Activated CD8-positive, alpha-beta memory T cell treated with anti-CD3 and anti-CD28 coated beads, Interleukin-2, amount 10 ng/mL, durations not matched to agents 7 days and 5 days (primary cell): ENCODE measurements around the gene TMCO4. TPM values are rescaled to one million over a fixed set of nuclear protein-coding genes. Genes with fewer than 3 reads are reported as not detected.

Experiments
- ATAC-seq: fragments of 150-1000 bp; cut with Tn5 transposase; one replicate; pipeline ENCODE4 v1.10.0; 2021; ENCODE audit warnings: moderate library complexity
- CTCF ChIA-PET: fragments of 350-600 bp; sonication (Branson Sonifier 250); formaldehyde crosslinking; loops from one replicate; lab custom pipeline; 2021; ENCODE audit warnings: antibody characterized with exemption; lab: Charles Lee
- DNase-seq: peaks from one replicate; pipeline ENCODE4 v3.0.0-alpha.2; 2020
- H3K27ac Mint-ChIP-seq: one replicate; pipeline ENCODE4 v1.8.0; 2021; ENCODE audit warnings: mild to moderate bottlenecking, mixed read lengths
- H3K27me3 Mint-ChIP-seq: one replicate; pipeline ENCODE4 v1.8.0; 2021; ENCODE audit warnings: mixed read lengths
- H3K36me3 Mint-ChIP-seq: one replicate; pipeline ENCODE4 v1.8.0; 2021; ENCODE audit warnings: mild to moderate bottlenecking, mixed read lengths
- H3K4me1 Mint-ChIP-seq: one replicate; pipeline ENCODE4 v1.8.0; 2021; ENCODE audit warnings: mixed read lengths
- H3K4me3 Mint-ChIP-seq: one replicate; pipeline ENCODE4 v1.8.0; 2021; ENCODE audit warnings: mild to moderate bottlenecking, moderate library complexity, mixed read lengths
- H3K9me3 Mint-ChIP-seq: one replicate; pipeline ENCODE4 v1.8.0; 2022; ENCODE audit warnings: low read depth, mixed read lengths
- total RNA-seq, 2 experiments: library from RNA; stranded (reverse); gene quantifications; one replicate each; pipeline ENCODE4 v1.2.3, GENCODE V29; 2021

Gene TMCO4
- total RNA-seq, 2 experiments from 2014 or later: 18.4 to 18.6 TPM

- no peak overlapping the region for H3K4me3 Mint-ChIP-seq
- H3K9me3 Mint-ChIP-seq: no peaks in the 10 kb centered on the region
- H3K4me1 Mint-ChIP-seq: no peaks in the 10 kb centered on the region
- ATAC-seq (no peak), DNase-seq (no peak)
- no peaks in the 10 kb centered on the region for H3K27me3 Mint-ChIP-seq
- H3K36me3 Mint-ChIP-seq: peaks cover 4% of the 10 kb centered on the region
- CTCF ChIA-PET: no interaction called here
- H3K27ac Mint-ChIP-seq: no peak overlapping the region
Observed at GRCh38 chr1:19744886-19745285, 54.8 kb downstream of the TMCO4 start.

- Mint-ChIP-seq H3K27ac (no peak overlapping the region), H3K27me3 (no peaks in the 10 kb centered on the region), H3K36me3 (peaks cover 8% of the 10 kb centered on the region), H3K9me3 (no peaks in the 10 kb centered on the region), H3K4me3 (no peak overlapping the region), H3K4me1 (no peaks in the 10 kb centered on the region)
- ATAC-seq: no peak
- CTCF ChIA-PET: no interaction called here
- no peak for DNase-seq
Observed at GRCh38 chr1:19744335-19744743, 55.4 kb downstream of the TMCO4 start.

- H3K27me3 Mint-ChIP-seq: no peaks in the 10 kb centered on the region
- CTCF ChIA-PET: no interaction called here
- peaks cover 14% of the 10 kb centered on the region for H3K36me3 Mint-ChIP-seq
- no peak for DNase-seq
- H3K9me3 Mint-ChIP-seq: no peaks in the 10 kb centered on the region
- no peaks in the 10 kb centered on the region for H3K4me1 Mint-ChIP-seq
- no peak overlapping the region for H3K4me3 Mint-ChIP-seq
- H3K27ac Mint-ChIP-seq: no peak overlapping the region
- no peak for ATAC-seq
Observed at GRCh38 chr1:19743793-19744192, 55.9 kb downstream of the TMCO4 start.

GRCh38 chr1:19743180-19743579 lies 56.5 kb downstream of the TMCO4 start:
- Mint-ChIP-seq H3K9me3 (no peaks in the 10 kb centered on the region), H3K4me1 (no peaks in the 10 kb centered on the region), H3K27me3 (no peaks in the 10 kb centered on the region), H3K4me3 (no peak overlapping the region), H3K36me3 (peaks cover 15% of the 10 kb centered on the region), H3K27ac (no peak overlapping the region)
- no peak for ATAC-seq
- DNase-seq: no peak
- CTCF ChIA-PET: interaction anchor here (0.9 kb wide), 1 partner anchor 28 kb away, joined by 3 read pairs; no protein-coding TSS in a partner anchor

- Mint-ChIP-seq H3K9me3 (no peaks in the 10 kb centered on the region), H3K4me1 (no peaks in the 10 kb centered on the region), H3K4me3 (no peak overlapping the region), H3K27me3 (no peaks in the 10 kb centered on the region), H3K27ac (no peak overlapping the region), H3K36me3 (peaks cover 13% of the 10 kb centered on the region)
- ATAC-seq (no peak), DNase-seq (no peak)
- CTCF ChIA-PET: interaction anchor here (0.8 kb wide), 1 partner anchor 35 kb away, joined by 3 read pairs; no protein-coding TSS in a partner anchor
Observed at GRCh38 chr1:19739628-19740027, 60.1 kb downstream of the TMCO4 start.

- no peaks in the 10 kb centered on the region for H3K9me3 Mint-ChIP-seq
- no peaks in the 10 kb centered on the region for H3K27me3 Mint-ChIP-seq
- no peak overlapping the region for H3K4me3 Mint-ChIP-seq
- no peaks in the 10 kb centered on the region for H3K4me1 Mint-ChIP-seq
- ATAC-seq: no peak
- H3K27ac Mint-ChIP-seq: no peak overlapping the region
- CTCF ChIA-PET: interaction anchor here (1.0 kb wide), 1 partner anchor 9 kb away, joined by 3 read pairs; no protein-coding TSS in a partner anchor
- no peak for DNase-seq
- H3K36me3 Mint-ChIP-seq: peaks cover 11% of the 10 kb centered on the region
Observed at GRCh38 chr1:19738669-19739068, 61.0 kb downstream of the TMCO4 start.

- DNase-seq (no peak), ATAC-seq (no peak)
- H3K27ac Mint-ChIP-seq: no peak overlapping the region
- H3K4me1 Mint-ChIP-seq: no peaks in the 10 kb centered on the region
- CTCF ChIA-PET: interaction anchor here (1.0 kb wide), 1 partner anchor 10 kb away, joined by 3 read pairs; no protein-coding TSS in a partner anchor
- peaks cover 11% of the 10 kb centered on the region for H3K36me3 Mint-ChIP-seq
- H3K9me3 Mint-ChIP-seq: no peaks in the 10 kb centered on the region
- no peak overlapping the region for H3K4me3 Mint-ChIP-seq
- H3K27me3 Mint-ChIP-seq: no peaks in the 10 kb centered on the region
Observed at GRCh38 chr1:19738076-19738475, 61.6 kb downstream of the TMCO4 start.

- no peak overlapping the region for H3K27ac Mint-ChIP-seq
- no peak overlapping the region for H3K4me3 Mint-ChIP-seq
- H3K36me3 Mint-ChIP-seq: peaks cover 11% of the 10 kb centered on the region
- H3K9me3 Mint-ChIP-seq: no peaks in the 10 kb centered on the region
- no peak for DNase-seq
- H3K27me3 Mint-ChIP-seq: no peaks in the 10 kb centered on the region
- no peak for ATAC-seq
- H3K4me1 Mint-ChIP-seq: no peaks in the 10 kb centered on the region
- CTCF ChIA-PET: no interaction called here
Observed at GRCh38 chr1:19737104-19737825, 62.5 kb downstream of the TMCO4 start.

- Mint-ChIP-seq H3K27ac (no peak overlapping the region), H3K36me3 (peaks cover 20% of the 10 kb centered on the region), H3K9me3 (no peaks in the 10 kb centered on the region), H3K4me3 (no peak overlapping the region), H3K27me3 (no peaks in the 10 kb centered on the region), H3K4me1 (no peaks in the 10 kb centered on the region)
- CTCF ChIA-PET: no interaction called here
- ATAC-seq (no peak), DNase-seq (no peak)
Observed at GRCh38 chr1:19735440-19736127, 64.1 kb downstream of the TMCO4 start.

- Mint-ChIP-seq H3K27me3 (no peaks in the 10 kb centered on the region), H3K36me3 (peaks cover 24% of the 10 kb centered on the region), H3K4me1 (no peaks in the 10 kb centered on the region), H3K9me3 (no peaks in the 10 kb centered on the region), H3K27ac (no peak overlapping the region), H3K4me3 (no peak overlapping the region)
- DNase-seq (no peak), ATAC-seq (no peak)
- CTCF ChIA-PET: no interaction called here
Observed at GRCh38 chr1:19734472-19734999, 65.2 kb downstream of the TMCO4 start.

- H3K27me3 Mint-ChIP-seq: no peaks in the 10 kb centered on the region
- H3K27ac Mint-ChIP-seq: no peak overlapping the region
- DNase-seq (no peak), ATAC-seq (no peak)
- H3K36me3 Mint-ChIP-seq: peaks cover 19% of the 10 kb centered on the region
- CTCF ChIA-PET: no interaction called here
- H3K4me3 Mint-ChIP-seq: no peak overlapping the region
- H3K9me3 Mint-ChIP-seq: no peaks in the 10 kb centered on the region
- H3K4me1 Mint-ChIP-seq: no peaks in the 10 kb centered on the region
Observed at GRCh38 chr1:19734056-19734455, 65.7 kb downstream of the TMCO4 start.

GRCh38 chr1:19733615-19734014 lies 66.1 kb downstream of the TMCO4 start:
- CTCF ChIA-PET: interaction anchor here (1.3 kb wide), 1 partner anchor 29 kb away, joined by 3 read pairs; no protein-coding TSS in a partner anchor
- ATAC-seq (no peak), DNase-seq (no peak)
- Mint-ChIP-seq H3K36me3 (peaks cover 15% of the 10 kb centered on the region), H3K27ac (no peak overlapping the region), H3K4me1 (no peaks in the 10 kb centered on the region), H3K27me3 (no peaks in the 10 kb centered on the region), H3K9me3 (no peaks in the 10 kb centered on the region), H3K4me3 (no peak overlapping the region)

- CTCF ChIA-PET: no interaction called here
- Mint-ChIP-seq H3K9me3 (no peaks in the 10 kb centered on the region), H3K27ac (no peak overlapping the region), H3K36me3 (peaks cover 19% of the 10 kb centered on the region), H3K4me1 (no peaks in the 10 kb centered on the region), H3K27me3 (no peaks in the 10 kb centered on the region), H3K4me3 (no peak overlapping the region)
- no peak for ATAC-seq
- DNase-seq: no peak
Observed at GRCh38 chr1:19731311-19731821, 68.3 kb downstream of the TMCO4 start.
